Esophagus mucosa (tissue), 1 donor: ENCODE results near the gene ERVH48-1. TPM values are rescaled to one million over a fixed set of nuclear protein-coding genes. Genes with fewer than 3 reads are reported as not detected.
A peak's percentile ranks its signal among the peaks of the same experiment; 100 is the strongest.
"Not testable (repeated sequence)": the region's sequence is repeated elsewhere in the genome, so short reads cannot be mapped to it uniquely, and the experiment has no call there.

ENCODE experiments used
- ATAC-seq: fragments of 200-7000 bp; cut with Tn5 transposase; one replicate; pipeline ENCODE4 v1.9.1; 2020
- total RNA-seq: library from RNA; stranded (reverse); gene quantifications from one replicate; pipeline ENCODE4 v1.2.4, GENCODE V29; 2023
- donor health status: DM: yes; HTN: yes; CAD: no.

The ERVH48-1 gene
- total RNA-seq, 1 donor from 2014 or later, result not detected

DNA sequence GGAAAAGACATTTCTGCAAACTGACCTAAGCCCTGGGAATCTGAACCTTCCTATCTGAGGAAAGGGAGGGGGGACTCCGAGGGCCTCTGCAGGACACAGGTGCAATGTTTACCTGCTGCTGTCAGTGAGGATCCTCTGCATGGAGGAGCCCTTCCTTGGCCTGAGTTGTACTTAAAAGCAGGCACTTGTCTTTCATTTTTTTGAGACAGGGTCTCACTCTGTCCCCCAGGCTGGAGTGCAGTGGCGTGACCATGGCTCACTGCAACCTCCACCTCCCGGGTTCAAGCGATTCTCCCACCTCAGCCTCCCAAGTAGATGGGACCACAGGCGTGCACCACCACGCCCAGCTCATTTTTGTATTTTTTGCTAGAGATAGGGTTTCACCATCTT lies 13.2 kb upstream of the ERVH48-1 start:
- ATAC-seq, result not testable (repeated sequence)

DNA sequence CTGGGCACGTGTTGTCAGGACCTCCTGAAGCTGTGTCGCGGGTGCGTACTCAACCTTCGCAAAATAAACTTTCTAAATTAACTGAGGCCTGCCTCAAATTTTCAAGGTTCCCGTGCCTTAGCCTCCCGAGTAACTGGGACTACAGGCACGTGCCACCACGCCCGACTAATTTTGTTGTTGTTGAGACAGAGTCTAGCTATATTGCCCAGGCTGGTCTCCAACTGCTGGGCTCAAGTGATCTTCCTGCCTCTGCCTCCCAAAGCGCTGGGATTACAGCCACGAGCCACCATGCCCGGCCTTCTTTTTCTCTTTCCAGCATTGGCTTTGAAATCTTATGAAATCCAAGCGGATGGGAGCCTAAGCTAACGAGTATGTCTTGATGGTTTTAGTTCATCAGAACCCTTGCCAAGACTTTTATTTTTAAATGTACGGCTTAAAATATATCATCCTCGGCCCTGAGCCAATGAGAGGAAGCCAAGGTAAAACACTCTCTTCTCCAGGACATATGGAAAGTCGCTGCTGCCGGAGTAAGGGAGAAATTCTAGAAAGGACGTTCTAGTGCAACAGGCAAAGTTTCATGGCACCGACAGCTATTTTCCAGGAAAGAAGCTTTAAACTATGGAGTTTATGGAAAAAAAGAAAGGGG lies 12.7 kb upstream of the ERVH48-1 start:
- ATAC-seq, result no peak

DNA sequence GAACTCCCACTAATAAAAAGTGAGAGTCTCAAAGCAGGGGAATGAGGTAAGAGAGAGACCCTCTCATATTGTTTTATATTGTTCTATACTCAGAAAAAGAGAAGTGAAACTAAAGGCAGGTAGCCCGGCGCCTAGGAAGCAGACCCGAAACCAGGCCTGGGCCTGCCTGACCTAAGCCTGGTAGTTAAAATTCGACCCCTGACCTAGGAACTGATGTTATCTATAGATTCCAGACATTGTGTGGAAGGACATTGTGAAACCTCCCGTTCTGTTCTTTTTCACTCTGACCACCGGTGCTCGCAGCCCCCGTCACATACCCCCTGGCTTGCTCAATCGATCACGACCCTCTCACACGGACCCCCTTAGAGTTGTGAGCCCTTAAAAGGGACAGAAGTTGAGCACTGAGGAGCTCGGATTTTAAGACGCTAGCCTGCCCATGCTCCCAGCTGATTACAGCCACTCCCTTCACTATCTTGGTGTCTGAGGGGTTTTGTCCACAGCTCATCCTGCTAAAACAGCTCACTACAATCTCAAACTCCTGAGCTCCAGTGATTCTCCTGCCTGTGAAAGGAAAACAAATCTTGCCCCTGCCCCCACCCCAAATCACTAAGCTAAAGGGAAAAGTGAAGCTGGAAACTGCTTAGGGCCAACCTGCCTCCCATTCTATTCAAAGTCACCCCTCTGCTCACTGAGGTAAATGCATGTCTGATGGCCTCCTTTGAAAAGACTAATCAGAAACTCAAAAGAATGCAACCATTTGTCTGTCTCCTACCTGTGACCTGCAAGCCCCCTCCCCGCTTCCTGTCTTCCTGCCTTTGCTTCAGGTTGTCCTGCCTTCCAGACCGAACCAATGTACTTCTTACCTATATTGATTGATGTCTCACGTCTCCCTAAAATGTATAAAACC lies 11.9 kb upstream of the ERVH48-1 start:
- ATAC-seq, result not testable (repeated sequence)

DNA sequence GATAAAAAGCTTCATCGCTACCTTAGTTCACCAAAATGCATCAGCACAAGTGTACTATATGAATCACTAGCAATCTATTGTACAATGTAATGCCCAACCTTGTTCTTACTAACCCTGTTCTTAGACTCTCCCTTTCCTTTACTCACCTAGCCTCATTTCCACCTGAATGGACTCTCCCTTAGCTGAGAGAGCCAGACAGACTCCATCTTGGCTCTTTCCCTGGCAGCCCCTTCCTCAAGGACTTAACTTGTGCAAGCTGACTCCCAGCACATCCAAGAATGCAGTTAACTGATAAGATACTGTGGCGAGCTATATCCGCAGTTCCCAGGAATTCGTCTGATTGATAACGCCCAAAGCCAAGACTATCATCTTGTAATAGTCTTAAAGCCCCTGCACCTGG lies 10.9 kb upstream of the ERVH48-1 start:
- peak; percentile 70 for ATAC-seq

DNA sequence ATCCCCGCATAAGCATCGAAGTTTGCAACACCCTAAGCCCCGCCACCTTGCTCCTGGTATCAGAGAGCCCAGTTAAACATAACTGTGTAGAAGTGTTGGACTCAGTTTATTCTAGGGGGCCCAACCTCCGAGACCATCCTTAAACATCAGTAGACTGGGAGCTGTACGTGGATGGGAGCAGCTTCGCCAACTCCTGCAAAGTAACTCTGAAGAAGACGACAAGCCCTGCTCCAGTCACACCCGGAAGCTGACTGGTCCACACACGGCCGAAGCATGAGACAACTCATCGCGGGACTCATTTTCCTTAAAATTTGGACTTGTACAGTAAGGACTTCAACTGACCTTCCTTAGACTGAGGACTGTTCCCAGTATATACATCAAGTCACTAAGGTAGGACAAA lies 8.5 kb upstream of the ERVH48-1 start:
- ATAC-seq, result not testable (repeated sequence)

DNA sequence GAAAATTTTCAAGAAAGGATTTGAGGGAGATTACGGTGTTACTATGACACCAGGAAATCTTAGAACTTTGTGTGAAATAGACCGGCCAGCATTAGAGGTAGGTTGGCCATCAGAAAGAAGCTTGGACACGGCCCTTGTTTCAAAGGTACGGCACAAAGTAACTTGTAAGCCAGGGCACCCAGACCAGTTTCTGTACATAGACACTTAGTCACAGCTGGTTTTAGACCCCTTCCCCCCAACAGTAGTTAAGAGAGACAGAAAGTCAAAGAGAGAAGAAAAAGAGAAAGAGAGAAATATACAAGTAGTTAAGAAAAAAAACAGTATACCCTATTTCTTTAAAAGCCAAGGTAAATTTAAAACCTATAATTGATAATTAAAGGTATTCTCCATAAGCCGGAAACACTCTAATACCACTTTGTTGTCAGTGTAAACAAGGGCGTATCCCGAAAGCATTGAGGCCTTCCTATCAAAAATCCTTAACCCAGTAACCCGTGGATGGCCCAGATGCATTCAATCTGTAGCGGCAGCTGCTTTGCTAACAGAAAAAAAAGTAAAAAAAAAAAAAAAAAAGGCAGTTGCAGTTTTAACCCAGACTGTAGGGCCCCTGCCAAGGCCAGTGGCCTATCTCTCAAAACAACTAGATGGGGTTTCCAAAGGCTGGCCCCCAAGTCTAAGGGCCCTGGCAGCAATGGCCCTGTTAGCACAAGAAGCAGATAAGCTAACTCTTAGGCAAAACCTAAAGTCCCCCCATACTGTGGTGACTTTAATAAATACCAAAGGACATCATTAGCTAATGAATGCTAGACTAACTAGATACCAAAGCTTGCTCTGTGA lies 7.9 kb upstream of the ERVH48-1 start:
- not testable (repeated sequence) for ATAC-seq

DNA sequence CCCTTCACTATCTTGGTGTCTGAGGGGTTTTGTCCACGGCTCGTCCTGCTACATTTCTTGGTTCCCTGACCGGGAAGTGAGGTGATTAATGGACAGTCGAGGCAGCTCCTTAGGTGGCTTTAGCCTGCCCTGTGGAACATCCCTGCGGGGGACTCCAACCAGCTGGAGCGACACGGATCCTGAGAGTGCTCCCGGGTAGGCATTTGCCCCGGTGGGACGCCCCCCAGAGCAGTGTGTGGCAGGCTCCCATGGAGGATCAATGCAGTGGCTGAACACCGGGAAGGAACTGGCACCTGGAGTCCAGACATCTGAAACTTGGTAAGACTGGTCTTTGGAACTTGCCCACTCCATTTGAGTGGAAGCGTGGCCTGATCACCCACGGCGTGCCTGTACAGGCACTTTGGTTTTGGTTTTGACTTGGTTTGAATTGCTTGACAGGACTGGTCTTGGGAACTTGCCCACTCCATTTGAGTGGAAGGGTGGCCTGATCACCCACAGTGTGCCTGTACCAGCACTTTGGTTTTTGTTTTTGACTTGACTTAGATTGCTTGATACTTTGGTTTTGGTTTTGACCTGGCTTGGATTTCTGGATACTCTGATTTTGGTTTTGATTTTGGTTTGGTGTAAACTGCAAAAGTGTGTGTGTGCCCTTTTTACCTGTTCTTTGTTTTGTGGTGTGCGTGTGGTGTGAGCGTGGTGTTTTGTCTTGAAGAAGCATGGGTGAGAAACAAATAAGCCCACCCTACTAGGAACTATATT lies 7.1 kb upstream of the ERVH48-1 start:
- not testable (repeated sequence) for ATAC-seq

DNA sequence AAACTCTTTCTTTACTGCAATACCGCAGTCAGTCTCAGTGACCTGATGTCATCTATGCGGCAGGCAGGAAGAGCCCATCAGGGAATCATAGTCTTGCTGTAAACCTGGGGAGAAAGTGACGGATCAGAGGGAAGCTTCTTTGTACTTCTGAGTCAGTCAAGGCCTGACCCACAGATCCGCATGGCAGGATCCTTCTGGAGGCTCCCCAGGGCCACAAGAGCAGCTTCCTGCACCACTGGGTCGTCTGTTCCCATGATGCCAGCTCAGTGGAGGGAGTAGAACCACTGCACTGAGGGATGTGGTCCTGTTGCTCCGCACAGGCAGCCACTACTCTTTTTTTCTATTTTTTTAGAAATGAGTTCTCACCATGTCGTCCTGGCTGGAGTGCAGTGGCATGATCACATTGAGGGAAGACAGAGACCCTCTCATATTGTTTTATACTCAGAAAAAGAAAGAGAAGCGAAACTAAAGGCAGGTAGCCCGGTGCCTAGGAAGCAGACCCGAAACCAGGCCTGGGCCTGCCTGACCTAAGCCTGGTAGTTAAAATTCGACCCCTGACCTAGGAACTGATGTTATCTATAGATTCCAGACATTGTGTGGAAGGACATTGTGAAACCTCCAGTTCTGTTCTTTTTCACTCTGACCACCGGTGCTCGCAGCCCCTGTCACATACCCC lies 6.3 kb upstream of the ERVH48-1 start:
- no peak for ATAC-seq

DNA sequence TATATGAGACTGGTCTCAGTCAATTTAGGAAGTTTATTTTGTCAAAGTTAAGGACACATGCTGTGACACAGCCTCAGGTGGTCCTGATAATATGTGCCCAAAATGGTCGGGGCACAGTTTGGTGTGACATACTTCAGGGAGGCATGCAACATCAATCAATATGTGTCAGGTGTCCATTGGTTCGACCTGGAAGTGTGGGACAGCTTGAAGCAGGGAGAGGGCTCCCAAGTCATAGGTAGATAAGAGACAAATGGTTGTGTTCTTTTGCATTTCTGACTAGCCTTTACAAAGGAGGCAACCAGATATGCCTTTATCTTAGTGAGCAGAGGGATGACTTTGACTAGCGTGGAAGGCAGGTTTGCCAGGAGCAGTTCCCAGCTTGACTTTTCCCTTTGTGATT lies 4.5 kb upstream of the ERVH48-1 start:
- ATAC-seq, result no peak

DNA sequence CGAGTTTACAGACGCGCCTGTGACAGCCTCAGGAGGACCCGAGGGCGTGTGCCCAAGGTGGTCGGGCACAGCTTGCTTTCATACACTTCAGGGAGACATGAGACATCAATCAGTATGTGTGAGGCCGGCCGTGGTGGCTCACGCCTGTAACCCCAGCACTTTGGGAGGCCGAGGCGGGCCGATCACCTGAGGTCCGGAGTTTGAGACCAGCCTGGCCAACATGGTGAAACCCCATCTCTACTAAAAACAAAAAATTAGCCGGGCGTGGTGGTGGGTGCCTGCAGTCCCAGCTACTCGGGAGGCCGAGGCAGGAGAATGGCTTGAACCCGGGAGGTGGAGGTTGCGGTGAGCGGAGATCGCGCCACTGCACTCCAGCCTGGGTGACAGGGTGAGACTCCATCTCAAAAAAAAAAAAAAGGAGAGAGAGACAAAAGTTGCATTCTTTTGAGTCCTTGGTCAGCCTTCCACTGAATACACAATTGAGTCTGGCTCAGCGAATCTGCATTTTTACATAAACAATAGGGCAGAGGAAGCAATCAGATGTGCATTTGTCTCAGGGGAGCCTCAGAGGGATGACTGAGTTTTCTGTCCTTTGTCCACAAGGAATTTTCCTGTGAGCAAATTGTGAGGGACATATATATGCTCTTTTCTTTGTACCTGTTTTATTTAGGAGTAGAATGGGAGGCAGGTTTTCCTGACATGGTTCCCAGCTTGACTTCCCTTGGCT lies 2.2 kb upstream of the ERVH48-1 start:
- ATAC-seq, result not testable (repeated sequence)

DNA sequence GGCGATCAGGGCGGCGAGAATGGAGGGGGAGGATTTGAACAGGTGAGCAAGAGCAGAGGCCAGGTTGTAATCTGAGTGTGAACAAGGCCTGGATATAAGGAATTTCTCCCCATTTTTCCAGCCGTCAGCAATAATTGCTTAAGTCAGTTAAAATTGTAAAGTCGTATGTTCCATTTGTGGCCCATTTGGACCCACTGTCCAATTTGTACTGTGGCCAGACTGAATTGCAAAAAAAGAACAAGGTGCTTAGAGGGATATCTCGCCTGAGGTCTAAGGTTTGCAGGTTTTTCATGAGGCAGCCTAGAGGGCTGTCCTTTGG lies 1.0 kb downstream of the ERVH48-1 start:
- no peak for ATAC-seq

DNA sequence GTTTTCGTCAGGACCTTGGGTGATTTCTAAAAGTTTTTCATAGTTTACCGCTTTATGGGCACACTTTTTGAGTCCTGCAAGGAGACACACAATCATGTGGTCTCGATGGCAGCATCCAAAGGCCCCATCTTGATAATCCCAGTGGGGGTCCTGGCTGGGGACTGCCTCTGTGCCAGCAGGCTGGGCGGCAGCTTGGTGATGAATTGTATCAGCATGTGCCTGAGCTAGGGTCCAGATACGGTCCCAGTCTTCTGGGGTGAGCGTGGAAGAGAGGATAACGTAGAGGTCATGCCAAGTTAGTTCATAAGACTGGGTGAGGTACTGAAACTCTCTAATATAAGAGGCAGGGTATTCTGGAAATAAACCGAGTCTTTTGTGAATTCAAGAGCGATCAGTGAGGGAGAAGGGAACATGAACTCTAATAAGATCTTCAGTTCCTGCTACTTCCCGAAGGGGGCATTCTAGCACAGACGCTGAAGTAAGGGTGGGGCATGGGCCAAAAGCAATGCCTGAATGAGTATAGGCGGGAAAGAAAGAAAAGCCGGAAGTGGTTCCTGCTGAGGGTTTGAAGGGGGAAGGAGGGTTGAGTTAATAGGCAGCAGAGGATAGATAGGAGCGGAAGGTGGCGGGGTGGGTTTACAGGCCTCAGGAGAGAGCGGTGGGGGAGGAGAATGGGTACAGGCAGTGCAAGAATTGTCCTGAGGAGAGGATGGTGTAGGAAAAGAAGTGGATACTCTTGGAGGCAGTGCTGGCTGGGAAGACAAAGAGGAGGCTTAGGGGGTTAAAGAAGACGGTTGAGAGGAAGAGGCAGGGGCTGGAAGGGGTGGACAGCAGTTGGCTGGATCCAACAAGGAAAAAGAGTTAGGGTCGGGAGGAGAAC lies 1.6 kb downstream of the ERVH48-1 start:
- ATAC-seq, result peak; percentile 90

DNA sequence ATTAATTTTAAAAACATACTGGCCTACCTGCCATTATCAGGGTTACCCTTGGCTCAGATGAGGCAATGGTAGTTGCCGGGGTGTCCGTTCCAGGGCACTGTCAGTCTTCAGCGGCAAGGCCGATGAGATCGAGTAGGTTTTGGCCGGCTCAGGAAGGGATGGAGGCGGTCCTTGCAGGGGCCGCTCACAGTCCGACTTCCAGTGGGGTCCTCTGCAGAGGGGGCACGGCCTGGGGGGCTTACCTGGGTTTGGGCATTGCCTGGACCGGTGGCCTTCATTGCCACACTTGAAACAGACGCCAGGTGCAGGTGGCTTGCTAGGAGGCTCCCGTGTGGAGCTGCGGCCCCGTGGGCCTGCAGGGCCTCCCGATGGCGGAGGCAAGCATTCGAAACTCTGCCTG lies 2.5 kb downstream of the ERVH48-1 start:
- no peak for ATAC-seq

DNA sequence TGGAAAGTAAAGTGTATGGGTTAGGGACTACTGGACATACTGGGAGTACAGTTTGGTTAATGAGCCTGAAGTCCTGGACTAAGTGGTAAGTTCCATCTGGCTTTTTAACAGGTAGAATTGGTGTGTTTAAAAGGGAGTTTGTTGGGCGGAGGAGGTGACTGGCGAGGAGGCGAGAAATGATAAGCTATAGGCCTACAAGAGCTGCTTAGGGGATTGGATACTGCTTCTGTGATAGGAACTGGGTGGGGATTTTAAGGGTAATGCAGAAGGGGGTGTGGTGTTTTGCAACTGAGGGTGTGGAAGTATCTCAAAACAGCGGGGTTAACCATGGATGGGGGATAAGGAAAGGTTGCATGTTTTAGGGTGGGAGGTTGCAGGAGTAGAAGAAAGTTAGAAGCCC lies 3.5 kb downstream of the ERVH48-1 start:
- no peak for ATAC-seq

DNA sequence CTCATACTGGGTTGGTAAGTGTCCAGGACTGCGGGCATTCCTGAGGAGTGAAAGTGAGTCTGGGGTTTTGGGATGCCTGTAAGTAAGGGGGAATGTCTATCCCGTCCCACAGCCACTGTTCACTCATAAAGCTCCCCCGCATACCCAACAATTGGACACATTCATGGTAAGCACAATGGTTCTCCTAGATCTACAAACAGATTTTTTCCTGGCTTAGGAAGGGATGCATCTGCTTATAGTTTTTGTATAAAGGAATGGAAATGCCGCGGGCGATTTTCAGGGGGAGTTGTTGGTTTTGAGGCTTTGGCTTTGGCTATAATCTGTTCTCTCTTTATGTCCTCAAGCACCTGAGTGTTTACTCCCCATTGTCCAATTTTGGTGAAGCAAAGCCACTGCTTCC lies 7.1 kb downstream of the ERVH48-1 start:
- ATAC-seq, result no peak

DNA sequence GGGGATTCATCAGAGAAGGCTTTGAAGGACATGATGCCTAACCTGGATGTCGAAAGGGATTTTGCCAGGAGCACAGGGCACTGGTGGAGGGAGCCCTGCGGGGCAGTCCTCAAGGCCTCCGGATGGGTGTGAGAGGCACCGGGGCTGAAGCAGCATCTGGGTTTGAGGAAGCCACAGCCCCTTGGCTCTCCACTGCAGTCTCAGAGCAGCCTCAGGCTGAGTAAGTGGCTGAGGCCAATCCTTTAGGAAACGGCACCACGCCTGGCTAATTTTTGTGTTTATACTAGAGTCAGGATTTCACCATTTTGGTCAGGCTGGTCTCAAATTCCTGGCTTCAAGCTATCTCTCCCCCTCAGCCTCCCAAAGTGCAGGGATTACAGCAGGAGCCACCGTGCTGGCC lies 12.0 kb downstream of the ERVH48-1 start:
- no peak for ATAC-seq

DNA sequence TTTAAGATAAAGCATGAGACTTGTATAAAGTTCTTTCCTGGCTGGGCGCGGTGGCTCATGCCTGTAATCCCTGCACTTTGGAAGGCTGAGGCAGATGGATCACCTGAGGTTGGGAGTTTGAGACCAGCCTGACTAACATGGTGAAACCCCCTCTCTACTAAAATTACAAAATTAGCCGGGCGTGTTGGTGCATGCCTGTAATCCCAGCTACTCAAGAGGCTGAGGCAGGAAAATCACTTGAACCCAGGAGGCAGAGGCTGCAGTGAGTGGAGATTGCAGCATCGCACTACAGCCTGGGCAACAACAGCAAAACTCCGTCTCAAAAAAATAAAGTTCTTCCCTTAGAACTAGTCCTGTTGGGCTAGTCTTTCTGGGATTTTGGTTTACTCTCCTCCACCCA lies 13.5 kb downstream of the ERVH48-1 start:
- not testable (repeated sequence) for ATAC-seq

DNA sequence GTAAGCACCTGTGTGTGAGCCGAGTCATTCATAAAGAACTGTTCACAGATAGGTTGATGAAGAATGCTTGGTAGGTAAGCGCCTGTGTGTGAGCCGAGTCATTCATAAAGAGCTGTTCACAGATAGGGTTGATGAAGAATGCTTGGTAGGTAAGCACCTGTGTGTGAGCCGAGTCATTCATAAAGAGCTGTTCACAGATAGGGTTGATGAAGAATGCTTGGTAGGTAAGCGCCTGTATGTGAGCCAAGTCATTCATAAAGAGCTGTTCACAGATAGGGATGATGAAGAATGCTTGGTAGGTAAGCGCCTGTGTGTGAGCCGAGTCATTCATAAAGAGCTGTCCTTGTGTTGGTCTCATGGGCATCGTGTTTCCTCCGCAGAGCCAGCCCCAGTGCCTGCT lies 16.9 kb downstream of the ERVH48-1 start:
- ATAC-seq, result not testable (repeated sequence)

DNA sequence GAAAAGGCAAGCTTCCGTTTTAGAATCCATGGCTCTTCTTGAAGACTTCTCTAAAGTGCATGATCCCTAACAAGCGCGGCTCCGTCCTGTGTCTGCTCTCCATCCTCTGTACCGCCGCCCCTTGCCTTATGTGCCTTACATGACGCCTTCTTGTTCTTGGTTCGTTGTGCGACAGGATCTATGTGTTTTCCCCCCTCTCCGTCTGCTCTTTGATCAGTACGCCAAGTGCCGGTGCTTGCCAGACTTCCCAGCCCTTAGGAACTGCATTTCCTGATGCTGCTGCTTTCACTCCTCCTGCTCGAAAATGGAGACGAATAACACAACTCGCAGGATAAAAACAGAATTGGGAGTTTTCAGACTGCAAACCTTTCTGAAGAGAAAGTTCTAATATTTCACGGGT lies 19.2 kb downstream of the ERVH48-1 start:
- ATAC-seq, result no peak

DNA sequence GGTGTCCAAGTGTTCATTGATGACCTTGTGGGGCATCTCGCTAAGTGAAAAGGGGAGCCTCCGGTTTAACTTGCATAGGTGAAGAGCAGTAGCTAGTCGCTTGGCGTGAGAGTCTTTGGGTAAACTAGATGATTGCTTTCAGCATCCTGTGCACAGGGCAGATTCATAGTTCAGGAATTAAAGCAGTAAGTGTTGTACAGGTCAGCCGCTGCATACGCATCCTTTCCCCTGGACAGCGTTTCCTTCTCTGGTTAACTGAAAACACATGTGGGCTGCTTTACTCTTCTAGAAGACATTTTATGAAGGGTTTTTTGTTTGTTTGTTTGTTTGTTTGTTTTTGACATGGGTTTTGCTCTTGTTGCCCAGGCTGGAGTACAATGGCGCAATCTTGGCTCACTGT lies 20.2 kb downstream of the ERVH48-1 start:
- ATAC-seq, result no peak
